Medulla oblongata (tissue), 1 donor: ENCODE data around the gene TAF6.
A peak's percentile ranks its signal among the peaks of the same experiment; 100 is the strongest.

ENCODE experiments used
- DNase-seq: peaks from one replicate; pipeline ENCODE4 v3.0.0-alpha.2; 2015; ENCODE audit errors: extremely low spot score

The TAF6 gene

GRCh38 chr7:100093925-100094486, 25.2 kb downstream of the TAF6 start:
- DNase-seq, result no peak

GRCh38 chr7:100093498-100093897, 25.7 kb downstream of the TAF6 start:
- no peak for DNase-seq

- no peak for DNase-seq
Observed at GRCh38 chr7:100093054-100093453, 26.1 kb downstream of the TAF6 start.

- no peak for DNase-seq
Observed at GRCh38 chr7:100091411-100092181, 27.6 kb downstream of the TAF6 start.

GRCh38 chr7:100090527-100091410, 28.4 kb downstream of the TAF6 start:
- no peak for DNase-seq

GRCh38 chr7:100089458-100090196, 29.5 kb downstream of the TAF6 start:
- no peak for DNase-seq

GRCh38 chr7:100088621-100089457, 30.3 kb downstream of the TAF6 start, which contains the start of gene COPS6:
Gene COPS6 (plus strand): TSS chr7:100088969. CDS start chr7:100088991, 22 bp downstream.
- peak; percentile 69 for DNase-seq

GRCh38 chr7:100088095-100088620, 31.0 kb downstream of the TAF6 start:
- no peak for DNase-seq

GRCh38 chr7:100087055-100087750, 32.0 kb downstream of the TAF6 start:
- DNase-seq, result no peak

- DNase-seq, result no peak
Observed at GRCh38 chr7:100085515-100085914, 33.6 kb downstream of the TAF6 start.

GRCh38 chr7:100082978-100083377, 36.2 kb downstream of the TAF6 start:
- DNase-seq, result no peak

GRCh38 chr7:100081535-100082102, 37.5 kb downstream of the TAF6 start, which contains the start of gene ZNF3:
Gene ZNF3 (minus strand): TSS chr7:100081723. CDS start chr7:100077357, 4,366 bp downstream.
- DNase-seq, result peak; percentile 100

- no peak for DNase-seq
Observed at GRCh38 chr7:100080907-100081534, 38.1 kb downstream of the TAF6 start.

GRCh38 chr7:100079024-100079560, 40.1 kb downstream of the TAF6 start:
- DNase-seq, result peak; percentile 93

GRCh38 chr7:100077205-100077604, 42.0 kb downstream of the TAF6 start:
- DNase-seq, result no peak

GRCh38 chr7:100075418-100075817, 43.7 kb downstream of the TAF6 start:
- no peak for DNase-seq

- no peak for DNase-seq
Observed at GRCh38 chr7:100074841-100075240, 44.3 kb downstream of the TAF6 start.

- no peak for DNase-seq
Observed at GRCh38 chr7:100072462-100072861, 46.7 kb downstream of the TAF6 start.
